ENCODE measurements around the gene CDON. TPM values are rescaled to one million over a fixed set of nuclear protein-coding genes. Genes with fewer than 3 reads are reported as not detected.

The CDON gene
- total RNA-seq, 4 donors from 2014 or later = 14.2 to 40.9 (median 29.1) TPM

DNA sequence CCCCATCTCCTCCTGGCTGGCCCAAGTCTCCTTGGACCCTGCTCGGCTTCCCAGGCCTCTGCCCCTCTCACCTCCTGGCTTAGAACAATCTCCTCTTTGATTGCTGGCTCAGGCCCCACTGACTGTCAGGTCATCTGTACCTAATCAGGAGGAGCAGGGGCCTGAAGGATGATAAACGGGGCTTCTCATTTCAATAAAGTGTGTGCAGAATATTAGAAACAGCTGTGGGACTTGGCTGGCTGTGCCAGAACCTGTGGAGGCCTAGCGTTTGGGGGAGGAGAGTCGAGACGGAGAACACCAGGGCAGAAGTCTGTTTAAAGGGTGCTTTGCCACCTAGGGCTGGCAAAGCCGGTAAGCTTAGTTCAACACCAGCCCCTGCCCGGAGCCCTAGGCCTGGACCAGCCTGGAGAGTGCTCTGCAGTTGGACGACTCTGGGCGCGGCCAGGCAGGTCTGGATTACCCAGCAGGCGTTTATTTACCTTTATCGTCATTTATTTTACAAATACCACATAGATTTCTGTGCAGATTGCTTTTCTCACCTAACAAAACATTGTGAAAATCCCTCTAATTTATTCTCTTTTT is 127.0 kb downstream of the CDON start:
- TF ChIP-seq POLR2A (IDR thresholded peaks at IDR 0.05) (no peak), EP300 (IDR thresholded peaks at IDR 0.05) (no peak), POLR2AphosphoS5 (IDR thresholded peaks at IDR 0.05) (no peak)
- TF ChIP-seq, protein P1, sequence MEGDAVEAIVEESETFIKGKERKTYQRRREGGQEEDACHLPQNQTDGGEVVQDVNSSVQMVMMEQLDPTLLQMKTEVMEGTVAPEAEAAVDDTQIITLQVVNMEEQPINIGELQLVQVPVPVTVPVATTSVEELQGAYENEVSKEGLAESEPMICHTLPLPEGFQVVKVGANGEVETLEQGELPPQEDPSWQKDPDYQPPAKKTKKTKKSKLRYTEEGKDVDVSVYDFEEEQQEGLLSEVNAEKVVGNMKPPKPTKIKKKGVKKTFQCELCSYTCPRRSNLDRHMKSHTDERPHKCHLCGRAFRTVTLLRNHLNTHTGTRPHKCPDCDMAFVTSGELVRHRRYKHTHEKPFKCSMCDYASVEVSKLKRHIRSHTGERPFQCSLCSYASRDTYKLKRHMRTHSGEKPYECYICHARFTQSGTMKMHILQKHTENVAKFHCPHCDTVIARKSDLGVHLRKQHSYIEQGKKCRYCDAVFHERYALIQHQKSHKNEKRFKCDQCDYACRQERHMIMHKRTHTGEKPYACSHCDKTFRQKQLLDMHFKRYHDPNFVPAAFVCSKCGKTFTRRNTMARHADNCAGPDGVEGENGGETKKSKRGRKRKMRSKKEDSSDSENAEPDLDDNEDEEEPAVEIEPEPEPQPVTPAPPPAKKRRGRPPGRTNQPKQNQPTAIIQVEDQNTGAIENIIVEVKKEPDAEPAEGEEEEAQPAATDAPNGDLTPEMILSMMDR (IDR thresholded peaks at IDR 0.05) = no peak
- 54 to 59% methylated on average over 6 to 10 of the region's 12 CpGs for WGBS, 2 donors (ENCODE audit: low coverage in 1 of 2)

DNA sequence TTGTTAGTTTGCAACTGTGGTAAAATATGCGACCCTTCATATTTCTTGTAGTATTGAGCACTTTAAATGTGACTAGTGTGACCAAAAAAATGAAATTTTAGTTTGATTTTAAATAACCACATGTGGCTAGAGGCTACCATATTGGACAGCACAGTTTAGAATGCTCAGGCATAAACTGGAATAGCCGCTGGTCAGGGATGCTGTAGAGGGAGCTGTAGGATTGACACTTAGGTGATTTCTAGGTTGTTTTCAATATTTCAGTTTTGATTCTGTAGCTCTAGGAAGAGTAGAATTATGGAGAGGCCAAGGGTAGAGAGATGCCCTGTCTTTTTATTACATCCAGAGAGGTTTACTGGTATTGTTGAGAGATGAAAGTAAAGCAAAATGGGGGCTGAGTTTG is 127.6 kb downstream of the CDON start:
- H3K27me3 ChIP-seq = no peaks in the 10 kb centered on the region
- H3K4me1 ChIP-seq = peaks cover 0 to 21% (median 12%) of the 10 kb centered on the region in 3 donors
- no peaks in the 10 kb centered on the region for H3K9me3 ChIP-seq
- no peak for ATAC-seq
- H3K27ac ChIP-seq = no peak overlapping the region
- WGBS, 2 donors (ENCODE audit: low coverage in 1 of 2) = 97 to 100% methylated on average over 2 of the region's 2 CpGs
- TF ChIP-seq POLR2AphosphoS5 (IDR thresholded peaks at IDR 0.05) = no peak
- TF ChIP-seq EP300 (IDR thresholded peaks at IDR 0.05) = no peak
- no peak for TF ChIP-seq POLR2A (IDR thresholded peaks at IDR 0.05)
- TF ChIP-seq, protein P1 (IDR thresholded peaks at IDR 0.05) = no peak
- no peaks in the 10 kb centered on the region for H3K36me3 ChIP-seq
- no peak overlapping the region for H3K4me3 ChIP-seq

More for the DNA sequence above, 127.0 kb downstream of the CDON start:
- H3K27ac ChIP-seq = no peak overlapping the region
- no peaks in the 10 kb centered on the region for H3K9me3 ChIP-seq
- peaks cover 0 to 21% (median 12%) of the 10 kb centered on the region in 3 donors for H3K4me1 ChIP-seq
- ATAC-seq = no peak
- H3K4me3 ChIP-seq = no peak overlapping the region
- no peaks in the 10 kb centered on the region for H3K27me3 ChIP-seq
- no peaks in the 10 kb centered on the region for H3K36me3 ChIP-seq

DNA sequence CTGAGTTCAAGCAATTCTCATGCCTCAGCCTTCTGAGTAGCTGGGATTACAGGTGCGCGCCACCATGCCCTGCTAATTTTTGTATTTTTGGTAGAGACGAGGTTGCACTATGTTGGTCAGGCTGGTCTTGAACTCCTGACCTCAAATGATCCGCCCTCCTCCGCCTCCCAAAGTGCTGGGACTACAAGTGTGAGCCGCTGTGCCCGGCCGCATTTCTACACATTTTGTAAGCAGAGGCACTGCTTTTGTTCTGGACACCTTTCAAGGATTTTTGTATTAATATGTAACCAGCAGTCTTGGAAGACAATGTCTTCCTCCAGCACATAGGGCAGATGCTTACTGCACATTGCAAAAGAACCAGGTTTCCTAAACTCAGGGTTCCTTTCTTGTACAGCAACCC is 128.2 kb downstream of the CDON start:
- H3K27ac ChIP-seq = no peak overlapping the region
- no peaks in the 10 kb centered on the region for H3K9me3 ChIP-seq
- peaks cover 0 to 20% (median 12%) of the 10 kb centered on the region in 3 donors for H3K4me1 ChIP-seq
- H3K36me3 ChIP-seq = no peaks in the 10 kb centered on the region
- TF ChIP-seq POLR2AphosphoS5 (IDR thresholded peaks at IDR 0.05) = no peak
- TF ChIP-seq EP300 (IDR thresholded peaks at IDR 0.05) = no peak
- TF ChIP-seq POLR2A (IDR thresholded peaks at IDR 0.05) = no peak
- TF ChIP-seq, protein P1 (IDR thresholded peaks at IDR 0.05) = no peak
- ATAC-seq = no peak
- 94 to 95% methylated on average over 7 to 8 of the region's 8 CpGs for WGBS, 2 donors (ENCODE audit: low coverage in 1 of 2)
- no peak overlapping the region for H3K4me3 ChIP-seq
- H3K27me3 ChIP-seq = no peaks in the 10 kb centered on the region

DNA sequence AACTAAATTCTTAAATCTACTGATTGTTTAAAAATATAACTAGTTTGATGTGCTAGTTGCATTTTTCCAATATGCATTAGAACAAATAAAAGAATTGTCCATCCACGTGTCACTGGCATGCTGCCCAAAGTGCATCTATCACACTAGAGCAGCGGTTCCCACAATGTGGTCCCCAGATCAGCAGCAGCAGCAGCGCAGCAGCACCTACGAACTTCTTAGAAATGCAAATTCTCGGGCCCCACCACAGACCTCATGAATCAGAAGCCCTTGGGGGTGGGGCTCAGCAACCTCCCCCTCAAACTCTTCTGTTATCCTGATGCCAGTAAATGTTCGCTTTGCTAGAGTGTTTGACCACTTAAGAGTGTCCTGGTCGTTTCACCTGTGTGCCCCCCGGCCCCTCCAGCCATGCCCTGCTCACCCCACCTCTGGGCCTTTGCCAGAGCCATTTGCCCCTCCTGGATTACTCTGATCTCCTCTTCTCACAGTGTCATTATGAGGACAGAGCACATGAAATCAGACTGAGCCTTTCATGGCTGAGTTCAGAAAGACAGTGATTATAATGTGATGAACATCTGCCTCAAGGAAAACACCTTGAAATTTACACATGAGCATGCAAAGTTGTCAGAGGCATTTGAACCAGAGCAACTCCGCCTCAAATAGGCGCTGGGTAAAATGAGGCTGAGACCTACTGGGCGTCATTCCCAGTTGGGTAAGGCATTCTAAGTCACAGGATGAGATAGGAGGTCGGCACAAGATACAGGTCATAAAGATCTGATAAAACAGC is 129.4 kb downstream of the CDON start:
- Histone ChIP-seq H3K9me3 (no peaks in the 10 kb centered on the region), H3K4me1 (peaks cover 0 to 8% (median 3%) of the 10 kb centered on the region in 3 donors), H3K4me3 (no peak overlapping the region), H3K36me3 (no peaks in the 10 kb centered on the region), H3K27ac (no peak overlapping the region), H3K27me3 (no peaks in the 10 kb centered on the region)
- TF ChIP-seq POLR2A (IDR thresholded peaks at IDR 0.05) = no peak
- TF ChIP-seq, protein P1 (IDR thresholded peaks at IDR 0.05) = no peak
- no peak for TF ChIP-seq EP300 (IDR thresholded peaks at IDR 0.05)
- TF ChIP-seq POLR2AphosphoS5 (IDR thresholded peaks at IDR 0.05) = no peak
- WGBS, 2 donors (ENCODE audit: low coverage in 1 of 2) = 30 to 80% methylated on average over 2 to 11 of the region's 12 CpGs
- ATAC-seq = no peak
